GM19395 (cell line): ENCODE data around the gene ORC4.

Source experiments
- ATAC-seq: cut with Tn5 transposase; IDR thresholded peaks from one replicate; pipeline ENCODE4 v1.9.1; 2021; ENCODE audit warnings: mild to moderate bottlenecking, moderate library complexity; ENCODE audit not compliant: unreplicated experiment

Gene ORC4

GRCh38 chr2:148020111-148021058, at the start of gene ORC4:
ORC4 (minus strand) TSS chr2:148020737; CDS start chr2:147975958, 44,779 bp downstream.
- ATAC-seq: peak; percentile 74

- no peak for ATAC-seq
Measured at GRCh38 chr2:148067801-148068200, 47.3 kb upstream of the ORC4 start.

- ATAC-seq: no peak
Measured at GRCh38 chr2:148065936-148066335, 45.4 kb upstream of the ORC4 start.

GRCh38 chr2:148063633-148064032, 43.1 kb upstream of the ORC4 start:
- no peak for ATAC-seq

GRCh38 chr2:148058641-148059040, 38.1 kb upstream of the ORC4 start:
- no peak for ATAC-seq

GRCh38 chr2:148052687-148053086, 32.1 kb upstream of the ORC4 start:
- no peak for ATAC-seq

GRCh38 chr2:148049284-148049683, 28.7 kb upstream of the ORC4 start:
- ATAC-seq: no peak

- peak; percentile 62 for ATAC-seq
Measured at GRCh38 chr2:148048475-148049221, 28.1 kb upstream of the ORC4 start.

GRCh38 chr2:148046802-148047201, 26.3 kb upstream of the ORC4 start:
- no peak for ATAC-seq

GRCh38 chr2:148044322-148044721, 23.8 kb upstream of the ORC4 start:
- no peak for ATAC-seq

GRCh38 chr2:148042219-148042618, 21.7 kb upstream of the ORC4 start:
- ATAC-seq: peak; percentile 91

GRCh38 chr2:148039783-148040182, 19.2 kb upstream of the ORC4 start:
- ATAC-seq: no peak

GRCh38 chr2:148032215-148032614, 11.7 kb upstream of the ORC4 start:
- ATAC-seq: no peak

GRCh38 chr2:148031152-148031551, 10.6 kb upstream of the ORC4 start:
- ATAC-seq: no peak

GRCh38 chr2:148028781-148029180, 8.2 kb upstream of the ORC4 start:
- ATAC-seq: no peak

- ATAC-seq: no peak
Measured at GRCh38 chr2:148027822-148028221, 7.3 kb upstream of the ORC4 start.

GRCh38 chr2:148026573-148026972, 6.0 kb upstream of the ORC4 start:
- ATAC-seq: no peak

GRCh38 chr2:148023861-148024260, 3.3 kb upstream of the ORC4 start:
- ATAC-seq: peak; percentile 42

GRCh38 chr2:148022882-148023281, 2.3 kb upstream of the ORC4 start:
- ATAC-seq: no peak

GRCh38 chr2:148022351-148022750, 1.8 kb upstream of the ORC4 start:
- ATAC-seq: no peak

- no peak for ATAC-seq
Measured at GRCh38 chr2:148021886-148022285, 1.3 kb upstream of the ORC4 start.
